Progenitor cell of endocrine pancreas (in vitro differentiated cells): ENCODE data around the gene CAMK2D. TPM values are rescaled to one million over a fixed set of nuclear protein-coding genes. Genes with fewer than 3 reads are reported as not detected.

Source experiments
- DNase-seq: peaks from one replicate; pipeline ENCODE4 v3.0.0; 2021; ENCODE audit warnings: low spot score; ENCODE audit not compliant: unreplicated experiment
- H3K27ac Mint-ChIP-seq: 2 replicates; pipeline ENCODE4 v1.8.0; 2021; ENCODE audit warnings: mild to moderate bottlenecking, moderate library complexity, mixed read lengths
- H3K27me3 Mint-ChIP-seq: 2 replicates; pipeline ENCODE4 v1.8.0; 2021; ENCODE audit warnings: mixed read lengths
- H3K36me3 Mint-ChIP-seq: 2 replicates; pipeline ENCODE4 v1.8.0; 2022; ENCODE audit warnings: mixed read lengths; ENCODE audit not compliant: insufficient read depth
- H3K4me1 Mint-ChIP-seq: 2 replicates; pipeline ENCODE4 v1.8.0; 2021; ENCODE audit warnings: low read depth, mixed read lengths
- H3K4me3 Mint-ChIP-seq: 2 replicates; pipeline ENCODE4 v1.8.0; 2021; ENCODE audit warnings: low read depth, mild to moderate bottlenecking, moderate library complexity, mixed read lengths
- H3K9me3 Mint-ChIP-seq: 2 replicates; pipeline ENCODE4 v1.8.0; 2021; ENCODE audit warnings: low read depth, mixed read lengths
- CTCF ChIP-seq: fragments of 200-600 bp; sonication (generic); IDR thresholded peaks from one replicate; pipeline ENCODE4 v1.5.0; 2021; ENCODE audit warnings: antibody characterized with exemption, mild to moderate bottlenecking; ENCODE audit not compliant: unreplicated experiment
- total RNA-seq: library from RNA; stranded (reverse); gene quantifications from 2 replicates; pipeline ENCODE4 v1.2.1, GENCODE V29; 2021

The CAMK2D gene
- total RNA-seq, 1 donor from 2014 or later = 74.4 TPM

GRCh38 chr4:113760094-113760794 lies 1.3 kb downstream of the CAMK2D start:
- no peak for DNase-seq

GRCh38 chr4:113759696-113760093 lies 1.8 kb downstream of the CAMK2D start:
- Mint-ChIP-seq H3K4me1 (peaks cover 48% of the 10 kb centered on the region), H3K36me3 (no peaks in the 10 kb centered on the region), H3K4me3 (peak overlapping the region; percentile 87), H3K27me3 (no peaks in the 10 kb centered on the region), H3K9me3 (no peaks in the 10 kb centered on the region), H3K27ac (peak overlapping the region; percentile 95)
- TF ChIP-seq CTCF = no peak
- DNase-seq = no peak

More at GRCh38 chr4:113760094-113760794, 1.3 kb downstream of the CAMK2D start:
- TF ChIP-seq CTCF = no peak
- no peaks in the 10 kb centered on the region for H3K36me3 Mint-ChIP-seq
- H3K4me3 Mint-ChIP-seq = peak overlapping the region; percentile 87
- no peaks in the 10 kb centered on the region for H3K9me3 Mint-ChIP-seq
- peaks cover 53% of the 10 kb centered on the region for H3K4me1 Mint-ChIP-seq
- no peaks in the 10 kb centered on the region for H3K27me3 Mint-ChIP-seq
- H3K27ac Mint-ChIP-seq = peak overlapping the region; percentile 95

- H3K4me1 Mint-ChIP-seq = peaks cover 43% of the 10 kb centered on the region
- no peak overlapping the region for H3K27ac Mint-ChIP-seq
- DNase-seq = no peak
- H3K9me3 Mint-ChIP-seq = no peaks in the 10 kb centered on the region
- no peaks in the 10 kb centered on the region for H3K27me3 Mint-ChIP-seq
- no peaks in the 10 kb centered on the region for H3K36me3 Mint-ChIP-seq
- no peak for TF ChIP-seq CTCF
- peak overlapping the region; percentile 87 for H3K4me3 Mint-ChIP-seq
Measured at GRCh38 chr4:113758372-113758771, 3.2 kb downstream of the CAMK2D start.

GRCh38 chr4:113757486-113757885 lies 4.1 kb downstream of the CAMK2D start:
- Mint-ChIP-seq H3K36me3 (peaks cover 3% of the 10 kb centered on the region), H3K4me1 (peaks cover 40% of the 10 kb centered on the region), H3K4me3 (peak overlapping the region; percentile 28), H3K9me3 (no peaks in the 10 kb centered on the region), H3K27ac (no peak overlapping the region), H3K27me3 (no peaks in the 10 kb centered on the region)
- DNase-seq = no peak
- TF ChIP-seq CTCF = no peak

GRCh38 chr4:113756005-113756410 lies 5.5 kb downstream of the CAMK2D start:
- TF ChIP-seq CTCF = no peak
- DNase-seq = no peak
- H3K27me3 Mint-ChIP-seq = no peaks in the 10 kb centered on the region
- H3K36me3 Mint-ChIP-seq = peaks cover 3% of the 10 kb centered on the region
- H3K27ac Mint-ChIP-seq = no peak overlapping the region
- no peak overlapping the region for H3K4me3 Mint-ChIP-seq
- H3K4me1 Mint-ChIP-seq = peaks cover 42% of the 10 kb centered on the region
- no peaks in the 10 kb centered on the region for H3K9me3 Mint-ChIP-seq
